ENCODE measurements around the gene ITGB6. TPM values are rescaled to one million over a fixed set of nuclear protein-coding genes. Genes with fewer than 3 reads are reported as not detected.

Gene ITGB6
- total and polyA plus RNA-seq, 7 donors: 1.8 to 5.1 (median 2.5) TPM; not detected in 4

- H3K4me1 ChIP-seq: peaks cover 0 to 26% (median 18%) of the 10 kb centered on the region in 4 donors
- H3K27ac ChIP-seq: no peak overlapping the region
- no peaks in the 10 kb centered on the region for H3K36me3 ChIP-seq
- no peak overlapping the region for H3K4me3 ChIP-seq
- no peak for DNase-seq
- no peaks in the 10 kb centered on the region for H3K27me3 ChIP-seq
- intact Hi-C loops (cut with DNase I): no loop called here
- TF ChIP-seq EP300 (IDR thresholded peaks at IDR 0.05) (no peak), POLR2A (IDR thresholded peaks at IDR 0.05) (no peak), POLR2AphosphoS5 (IDR thresholded peaks at IDR 0.05) (no peak)
- TF ChIP-seq, protein P1, sequence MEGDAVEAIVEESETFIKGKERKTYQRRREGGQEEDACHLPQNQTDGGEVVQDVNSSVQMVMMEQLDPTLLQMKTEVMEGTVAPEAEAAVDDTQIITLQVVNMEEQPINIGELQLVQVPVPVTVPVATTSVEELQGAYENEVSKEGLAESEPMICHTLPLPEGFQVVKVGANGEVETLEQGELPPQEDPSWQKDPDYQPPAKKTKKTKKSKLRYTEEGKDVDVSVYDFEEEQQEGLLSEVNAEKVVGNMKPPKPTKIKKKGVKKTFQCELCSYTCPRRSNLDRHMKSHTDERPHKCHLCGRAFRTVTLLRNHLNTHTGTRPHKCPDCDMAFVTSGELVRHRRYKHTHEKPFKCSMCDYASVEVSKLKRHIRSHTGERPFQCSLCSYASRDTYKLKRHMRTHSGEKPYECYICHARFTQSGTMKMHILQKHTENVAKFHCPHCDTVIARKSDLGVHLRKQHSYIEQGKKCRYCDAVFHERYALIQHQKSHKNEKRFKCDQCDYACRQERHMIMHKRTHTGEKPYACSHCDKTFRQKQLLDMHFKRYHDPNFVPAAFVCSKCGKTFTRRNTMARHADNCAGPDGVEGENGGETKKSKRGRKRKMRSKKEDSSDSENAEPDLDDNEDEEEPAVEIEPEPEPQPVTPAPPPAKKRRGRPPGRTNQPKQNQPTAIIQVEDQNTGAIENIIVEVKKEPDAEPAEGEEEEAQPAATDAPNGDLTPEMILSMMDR (IDR thresholded peaks at IDR 0.05): no peak
- no peaks in the 10 kb centered on the region for H3K9me3 ChIP-seq
- WGBS, 2 donors: 80 to 90% methylated on average over 10 of the region's 10 CpGs
Measured at GRCh38 chr2:160213511-160213910, 13.4 kb upstream of the ITGB6 start.

DNA sequence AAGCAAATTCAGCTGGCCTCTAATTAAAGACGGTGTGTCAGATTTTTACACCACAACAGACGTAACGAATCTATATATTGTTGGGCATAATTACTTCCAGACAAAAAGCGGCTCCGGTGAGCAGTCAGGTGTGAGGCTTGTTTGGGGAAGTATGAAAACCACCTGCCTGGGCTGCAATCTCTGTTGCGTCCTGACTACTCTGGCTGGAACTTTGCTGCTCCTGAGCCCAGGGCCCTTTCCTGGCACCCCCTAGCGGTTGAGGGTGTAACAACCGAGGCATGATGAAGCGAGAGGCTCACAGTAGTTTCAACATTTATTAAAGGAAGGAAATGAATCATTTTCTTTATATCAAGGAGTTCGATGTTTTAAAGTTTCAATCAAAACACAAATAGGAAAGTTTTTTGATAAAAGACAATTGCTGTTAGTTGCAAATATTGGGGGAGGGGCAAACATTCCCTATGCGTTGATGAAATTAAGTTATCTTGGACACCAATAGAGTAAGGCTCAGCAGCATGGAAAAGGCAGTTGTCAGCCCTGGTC is 10.6 kb upstream of the ITGB6 start:
- H3K27ac ChIP-seq: no peak overlapping the region
- H3K4me3 ChIP-seq: no peak overlapping the region
- peaks cover 0 to 39% (median 27%) of the 10 kb centered on the region in 4 donors for H3K4me1 ChIP-seq
- H3K9me3 ChIP-seq: no peaks in the 10 kb centered on the region
- H3K27me3 ChIP-seq: no peaks in the 10 kb centered on the region
- peak; percentile 70 for DNase-seq
- 15 to 32% methylated on average over 11 of the region's 11 CpGs for WGBS, 2 donors
- intact Hi-C loops (cut with DNase I): no loop called here
- TF ChIP-seq POLR2AphosphoS5 (IDR thresholded peaks at IDR 0.05): no peak
- no peak for TF ChIP-seq EP300 (IDR thresholded peaks at IDR 0.05)
- TF ChIP-seq, protein P1 (IDR thresholded peaks at IDR 0.05): peak in 2 of 4 experiments; percentile 32 to 58
- no peaks in the 10 kb centered on the region for H3K36me3 ChIP-seq

GRCh38 chr2:160209516-160209856 is 9.4 kb upstream of the ITGB6 start:
- Histone ChIP-seq H3K27me3 (no peaks in the 10 kb centered on the region), H3K4me3 (no peak overlapping the region), H3K27ac (peak overlapping the region in 3 of 4 donors; percentile 56 to 79 (median 72)), H3K4me1 (peaks cover 0 to 33% (median 22%) of the 10 kb centered on the region in 4 donors), H3K9me3 (no peaks in the 10 kb centered on the region), H3K36me3 (no peaks in the 10 kb centered on the region)
- DNase-seq: no peak
- intact Hi-C loops (cut with DNase I): no loop called here
- TF ChIP-seq, protein P1 (IDR thresholded peaks at IDR 0.05): no peak
- TF ChIP-seq POLR2A (IDR thresholded peaks at IDR 0.05): no peak
- no peak for TF ChIP-seq POLR2AphosphoS5 (IDR thresholded peaks at IDR 0.05)
- TF ChIP-seq EP300 (IDR thresholded peaks at IDR 0.05): no peak
- 67 to 77% methylated on average over 1 of the region's 1 CpG for WGBS, 2 donors

DNA sequence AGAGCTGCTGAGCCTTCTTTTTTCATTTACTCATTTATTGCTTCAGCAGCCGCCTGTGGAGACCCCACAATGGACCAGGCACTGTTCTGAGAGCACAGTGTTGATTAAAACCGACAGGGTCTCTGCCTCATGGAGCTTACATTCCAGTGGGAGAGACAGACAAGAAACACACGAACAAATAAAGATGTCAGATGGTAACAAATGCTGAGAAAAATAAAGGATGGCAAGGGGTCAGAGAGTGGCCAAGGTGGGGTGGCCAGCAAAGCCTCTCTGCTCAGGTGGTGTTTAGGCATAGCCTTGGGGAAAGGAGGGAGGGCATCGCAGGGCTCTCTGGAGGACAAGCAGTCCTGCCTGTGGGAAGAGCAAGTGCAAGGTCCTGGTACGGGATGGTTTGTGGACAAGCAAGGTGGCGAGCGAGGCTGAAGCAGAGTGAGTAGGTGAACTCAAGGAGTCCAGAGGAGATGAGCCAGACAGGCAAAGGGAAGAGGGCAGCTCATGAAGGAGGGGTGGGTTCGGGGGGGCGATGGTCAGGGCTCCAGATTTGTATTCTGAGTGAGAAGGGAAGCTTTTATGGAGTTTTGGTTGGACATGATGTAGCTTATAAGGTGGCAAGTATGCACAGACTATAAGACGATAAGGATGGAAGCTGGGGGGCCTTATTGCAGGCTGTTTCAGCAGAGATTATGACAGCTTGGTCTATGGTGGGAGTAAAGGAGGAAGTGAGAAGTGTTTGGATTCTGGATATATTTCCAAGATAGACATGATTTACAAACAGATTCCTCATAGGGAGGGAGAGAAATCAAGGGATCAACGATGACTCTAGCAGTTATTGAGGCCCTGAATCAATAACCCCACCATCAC is 8.8 kb upstream of the ITGB6 start:
- intact Hi-C loops (cut with DNase I): no loop called here

More for the DNA sequence above, 8.8 kb upstream of the ITGB6 start:
- TF ChIP-seq EP300 (IDR thresholded peaks at IDR 0.05) (no peak), POLR2A (IDR thresholded peaks at IDR 0.05) (no peak), POLR2AphosphoS5 (IDR thresholded peaks at IDR 0.05) (no peak)
- TF ChIP-seq, protein P1 (IDR thresholded peaks at IDR 0.05): no peak
- H3K4me3 ChIP-seq: no peak overlapping the region
- H3K36me3 ChIP-seq: no peaks in the 10 kb centered on the region
- peak overlapping the region; percentile 33 to 79 (median 64) for H3K27ac ChIP-seq
- no peak for DNase-seq
- peaks cover 0 to 29% (median 18%) of the 10 kb centered on the region in 4 donors for H3K4me1 ChIP-seq
- H3K27me3 ChIP-seq: no peaks in the 10 kb centered on the region
- H3K9me3 ChIP-seq: no peaks in the 10 kb centered on the region
- WGBS, 2 donors: 76 to 86% methylated on average over 11 of the region's 11 CpGs

All from sigmoid colon (tissue), 7 donors.